Measurements from ENCODE around the gene PIEZO2. TPM values are rescaled to one million over a fixed set of nuclear protein-coding genes. Genes with fewer than 3 reads are reported as not detected.
"Not testable (repeated sequence)": the region's sequence is repeated elsewhere in the genome, so short reads cannot be mapped to it uniquely, and the experiment has no call there.

PIEZO2 gene
- total RNA-seq, 2 donors from 2014 or later: 4.8 to 7.5 TPM

GRCh38 chr18:10660179-10660884 lies 489.0 kb downstream of the PIEZO2 start:
- peak; percentile 91 for DNase-seq (ENCODE audit: low spot score)
- intact Hi-C loops (cut with DNase I): no loop called here

- DNase-seq (ENCODE audit: low spot score): no peak
- intact Hi-C loops (cut with DNase I): no loop called here
Observed at GRCh38 chr18:10659594-10659993, 489.8 kb downstream of the PIEZO2 start.

GRCh38 chr18:10659000-10659399 lies 490.4 kb downstream of the PIEZO2 start:
- no peak for DNase-seq (ENCODE audit: low spot score)
- intact Hi-C loops (cut with DNase I): no loop called here

- DNase-seq (ENCODE audit: low spot score); intact Hi-C loops (cut with DNase I): not testable (repeated sequence)
Observed at GRCh38 chr18:10644003-10644402, 505.4 kb downstream of the PIEZO2 start.

GRCh38 chr18:10642915-10643524 lies 506.3 kb downstream of the PIEZO2 start:
- intact Hi-C loops (cut with DNase I); DNase-seq (ENCODE audit: low spot score): not testable (repeated sequence)

GRCh38 chr18:10638539-10638885 lies 510.9 kb downstream of the PIEZO2 start:
- intact Hi-C loops (cut with DNase I); DNase-seq (ENCODE audit: low spot score): not testable (repeated sequence)

- DNase-seq (ENCODE audit: low spot score); intact Hi-C loops (cut with DNase I): not testable (repeated sequence)
Observed at GRCh38 chr18:10637858-10638538, 511.4 kb downstream of the PIEZO2 start.

GRCh38 chr18:10629076-10629475 lies 520.3 kb downstream of the PIEZO2 start:
- intact Hi-C loops (cut with DNase I); DNase-seq (ENCODE audit: low spot score): not testable (repeated sequence)

- intact Hi-C loops (cut with DNase I): not testable (repeated sequence)
Observed at GRCh38 chr18:10626606-10627213, 522.7 kb downstream of the PIEZO2 start.

GRCh38 chr18:10623606-10624005 lies 525.8 kb downstream of the PIEZO2 start:
- intact Hi-C loops (cut with DNase I); DNase-seq (ENCODE audit: low spot score): not testable (repeated sequence)

More at GRCh38 chr18:10626606-10627213, 522.7 kb downstream of the PIEZO2 start:
- DNase-seq (ENCODE audit: low spot score): not testable (repeated sequence)

- intact Hi-C loops (cut with DNase I); DNase-seq (ENCODE audit: low spot score): not testable (repeated sequence)
Observed at GRCh38 chr18:10622982-10623381, 526.4 kb downstream of the PIEZO2 start.

GRCh38 chr18:10620670-10621329 lies 528.6 kb downstream of the PIEZO2 start:
- intact Hi-C loops (cut with DNase I); DNase-seq (ENCODE audit: low spot score): not testable (repeated sequence)

Small RNA genes lying within 50 kb of the gene (microRNA-seq; reads per million reads assigned to microRNA genes)
- gene MIR6788 (ENCODE audit: borderline microRNAs expressed in 2 of 2): 0 reads per million in 2 donors

Data from posterior vena cava (tissue), 2 donors.